ENCODE results near the gene CDH4. TPM values are rescaled to one million over a fixed set of nuclear protein-coding genes. Genes with fewer than 3 reads are reported as not detected.

The CDH4 gene
- total and polyA plus RNA-seq, 2 of the 8 experiments (the other 6 are each of a cell fraction or from before 2014, with no cell fraction given), result 4.3 to 7.9 TPM

- TF ChIP-seq RXRA (IDR thresholded peaks at IDR 0.05; ENCODE audit: insufficient read depth, low read depth, low read length), result no peak
- no peak for TF ChIP-seq SIN3A (conservative IDR thresholded peaks at IDR 0.05 in 1 of 2, IDR thresholded peaks at IDR 0.05 in 1 of 2; ENCODE audit: low read depth in 1 of 2, low read length in 2 of 2)
- no peak for TF ChIP-seq KDM1A (IDR thresholded peaks at IDR 0.05; ENCODE audit: borderline replicate concordance, low read length)
Measured at GRCh38 chr20:61968932-61969331, 716.9 kb downstream of the CDH4 start (continued).

Data from H1 (cell line).